HG03045 (cell line): Measurements from ENCODE around the gene CASP5.
"Not testable (repeated sequence)": the region's sequence is repeated elsewhere in the genome, so short reads cannot be mapped to it uniquely, and the experiment has no call there.

ENCODE experiments used
- ATAC-seq: cut with Tn5 transposase; IDR thresholded peaks from one replicate; pipeline ENCODE4 v1.9.1; 2021; ENCODE audit warnings: mild to moderate bottlenecking, moderate library complexity; ENCODE audit not compliant: unreplicated experiment

Gene CASP5

GRCh38 chr11:105023003-105023402 is at the start of gene CASP5:
CASP5 (minus strand) TSS chr11:105023168; CDS start chr11:105023136, 32 bp downstream.
- no peak for ATAC-seq

DNA sequence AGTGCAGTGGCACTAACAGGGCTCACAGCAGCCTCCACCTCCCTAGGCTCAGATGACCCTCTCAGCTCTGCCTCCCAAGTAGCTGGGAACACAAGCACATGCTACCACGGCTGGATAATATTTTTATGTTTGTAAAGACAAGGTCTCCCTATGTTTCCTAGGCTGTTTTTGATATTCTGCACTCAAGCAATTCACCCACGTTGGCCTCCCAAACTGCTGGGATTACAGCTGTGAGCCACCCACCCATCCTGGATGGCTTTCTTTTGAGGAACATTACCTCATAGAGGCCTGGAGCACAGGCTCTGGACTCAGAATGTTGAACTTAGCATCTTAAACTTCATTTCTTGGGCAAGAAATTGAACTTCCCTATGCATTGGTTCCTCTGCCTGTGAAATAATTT is 49.1 kb upstream of the CASP5 start:
- ATAC-seq = not testable (repeated sequence)

DNA sequence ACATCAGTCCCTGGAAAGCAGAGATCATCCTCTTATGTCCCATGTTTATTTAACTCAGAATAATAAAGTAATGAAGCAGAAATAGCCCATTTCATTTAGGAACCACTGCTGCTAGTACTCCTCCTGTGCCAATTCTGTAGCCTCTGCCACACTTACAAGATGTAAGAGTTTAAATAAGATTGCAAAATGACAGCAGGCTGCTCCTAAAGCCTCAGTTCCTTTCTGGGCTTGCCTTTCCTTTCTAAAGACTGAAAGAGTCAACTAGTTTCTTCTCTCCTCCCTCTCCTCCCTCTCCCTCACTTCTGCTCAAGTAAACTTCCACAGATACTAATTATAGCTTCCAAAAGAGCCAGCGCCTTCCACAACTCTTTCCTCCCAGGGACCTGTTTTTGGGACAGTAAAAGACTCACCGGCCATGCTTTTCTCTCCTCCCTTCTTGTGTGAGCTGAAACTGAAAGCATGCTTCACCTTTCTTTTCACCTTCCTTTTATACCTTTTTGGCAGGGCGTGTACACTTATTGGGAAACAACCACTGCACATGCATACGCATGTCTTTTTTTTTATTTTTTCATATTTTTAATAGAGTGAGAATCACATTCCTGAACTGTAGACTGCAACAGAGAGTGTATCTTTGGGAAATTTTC is 48.2 kb upstream of the CASP5 start:
- no peak for ATAC-seq

- no peak for ATAC-seq
Observed at GRCh38 chr11:105070306-105070705, 47.3 kb upstream of the CASP5 start.

- not testable (repeated sequence) for ATAC-seq
Observed at GRCh38 chr11:105069749-105070148, 46.8 kb upstream of the CASP5 start.

- not testable (repeated sequence) for ATAC-seq
Observed at GRCh38 chr11:105063245-105063941, 40.4 kb upstream of the CASP5 start.

- ATAC-seq = no peak
Observed at GRCh38 chr11:105057432-105057831, 34.5 kb upstream of the CASP5 start.

- no peak for ATAC-seq
Observed at GRCh38 chr11:105056446-105056845, 33.5 kb upstream of the CASP5 start.

DNA sequence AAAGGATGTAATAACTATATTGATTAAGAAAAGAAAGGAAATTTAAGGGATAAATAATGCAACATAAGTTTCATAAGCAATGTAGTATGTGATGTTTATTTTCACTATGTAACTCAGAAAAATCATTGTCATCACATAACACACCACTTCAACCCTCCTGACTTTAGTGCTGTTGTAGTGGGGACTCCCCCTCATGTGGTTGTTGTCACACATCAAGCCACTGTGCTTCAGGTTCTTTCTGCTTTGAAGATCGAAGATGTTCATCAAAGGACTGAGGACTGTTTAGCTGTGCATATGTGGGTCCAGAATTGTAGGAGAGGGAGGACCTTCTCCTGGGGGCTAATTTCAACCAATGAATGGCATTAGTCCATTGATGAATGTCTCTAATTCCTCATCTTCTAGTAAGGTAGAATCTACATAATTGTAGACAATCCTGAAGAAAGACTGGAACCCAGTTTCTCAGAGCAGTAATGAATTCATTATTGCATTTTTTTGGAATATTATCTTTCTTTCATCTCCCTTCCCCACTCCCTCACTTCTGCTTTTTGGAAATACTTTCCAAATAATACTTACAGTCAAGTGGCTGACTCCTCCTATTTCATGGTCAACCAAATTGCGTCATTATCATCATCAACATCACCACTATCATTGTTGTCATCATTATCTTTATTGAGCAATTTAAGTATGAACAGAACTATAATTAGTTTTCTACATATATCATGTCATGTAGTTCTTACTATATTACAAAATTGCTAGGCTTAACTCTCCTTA is 31.9 kb upstream of the CASP5 start:
- ATAC-seq = no peak

- no peak for ATAC-seq
Observed at GRCh38 chr11:105052487-105052886, 29.5 kb upstream of the CASP5 start.

DNA sequence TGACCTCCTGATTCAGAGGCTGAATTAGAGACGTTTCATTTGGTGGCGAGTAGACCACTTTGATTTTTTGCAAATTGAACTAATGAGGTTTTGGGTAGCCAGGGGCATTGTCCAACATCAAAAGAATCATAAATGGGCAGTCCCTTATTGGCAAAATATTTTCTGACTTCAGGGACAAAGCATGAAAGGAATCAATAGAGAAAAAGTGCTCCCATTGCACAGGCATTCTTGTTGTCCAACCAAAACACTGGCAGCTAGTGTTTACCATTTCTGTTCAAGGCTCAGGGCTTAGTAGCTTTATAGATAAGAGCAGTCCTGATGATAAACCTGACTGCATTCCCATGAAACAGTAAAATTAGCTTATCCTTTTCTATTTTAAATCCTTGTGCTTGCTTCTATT is 28.6 kb upstream of the CASP5 start:
- ATAC-seq = no peak

DNA sequence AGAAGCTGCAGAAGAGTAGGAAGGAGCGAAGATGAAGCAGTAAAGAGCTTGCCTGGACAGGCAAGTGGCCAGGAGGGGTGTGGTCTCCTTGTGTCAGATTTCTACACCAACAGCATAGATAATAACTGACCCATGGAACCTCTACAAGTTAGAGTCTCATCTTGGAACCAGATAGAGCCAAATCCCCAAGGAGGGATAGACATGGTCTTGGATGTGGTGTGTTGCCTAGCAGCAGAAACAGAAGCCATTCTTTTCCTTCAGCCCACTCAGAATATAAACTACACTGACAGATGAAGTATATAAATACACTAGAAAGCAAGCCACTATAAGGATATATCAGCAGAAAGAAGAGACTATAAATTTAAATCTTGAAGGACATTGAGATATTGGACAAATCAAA is 26.5 kb upstream of the CASP5 start:
- ATAC-seq = no peak

DNA sequence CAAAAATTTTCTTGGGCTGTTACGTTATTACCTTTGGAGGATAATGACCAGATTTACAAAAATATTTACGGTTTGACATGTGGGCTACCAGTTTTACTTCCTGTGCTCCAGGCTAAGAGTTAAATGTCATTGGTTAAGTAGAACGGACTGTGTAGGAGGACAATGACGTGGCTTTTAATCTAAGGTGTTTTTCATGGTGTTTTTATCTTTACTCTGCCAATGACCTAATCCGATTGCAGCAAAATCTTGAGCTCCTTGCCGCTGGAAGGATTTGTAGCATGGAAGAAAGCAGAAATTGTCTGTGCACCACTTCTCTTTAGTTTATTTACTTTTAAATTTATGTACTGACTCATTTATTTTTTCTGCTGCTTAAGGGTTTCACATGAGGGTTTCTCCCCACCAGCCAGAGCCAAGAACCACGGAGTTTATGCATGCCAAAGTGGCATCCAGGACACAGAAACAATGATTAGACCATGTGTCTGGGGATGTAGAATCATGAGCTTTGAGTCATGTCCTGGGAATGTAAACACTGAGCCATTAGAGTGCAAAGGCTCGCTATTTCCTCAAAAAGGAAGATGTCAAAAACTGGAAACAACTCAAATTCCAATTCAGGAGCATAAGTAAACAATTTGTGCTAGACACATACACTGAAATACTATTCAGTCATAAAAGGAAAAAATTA is 24.1 kb upstream of the CASP5 start:
- ATAC-seq = no peak

DNA sequence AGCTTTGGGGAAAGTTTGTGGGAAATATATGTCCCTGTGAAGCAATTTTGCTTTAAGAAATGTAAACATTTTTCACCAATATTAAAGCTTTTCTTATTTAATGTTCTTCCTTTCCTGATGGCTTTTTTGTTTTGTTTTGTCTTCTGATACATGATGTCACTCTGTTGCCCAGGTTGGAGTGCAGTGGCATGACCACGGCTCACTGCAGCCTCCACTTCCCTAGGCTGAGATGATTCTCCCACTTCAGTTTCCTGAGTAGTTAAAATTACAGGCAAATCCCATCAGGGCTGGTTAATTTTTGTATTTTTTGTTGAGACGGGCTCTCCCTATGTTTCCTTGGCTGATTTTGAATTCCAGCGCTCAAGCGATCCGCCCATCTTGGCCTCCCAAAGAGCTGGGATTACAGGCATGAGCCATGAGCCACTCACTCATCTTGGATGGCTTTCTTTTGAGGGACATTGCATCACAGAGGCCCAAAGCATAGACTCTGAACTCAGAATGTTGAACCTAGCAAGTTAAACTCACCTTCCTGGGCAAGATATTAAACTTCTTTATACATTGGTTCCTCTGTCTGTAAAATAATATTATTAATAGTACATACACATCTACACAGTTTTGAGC is 22.8 kb upstream of the CASP5 start:
- no peak for ATAC-seq

DNA sequence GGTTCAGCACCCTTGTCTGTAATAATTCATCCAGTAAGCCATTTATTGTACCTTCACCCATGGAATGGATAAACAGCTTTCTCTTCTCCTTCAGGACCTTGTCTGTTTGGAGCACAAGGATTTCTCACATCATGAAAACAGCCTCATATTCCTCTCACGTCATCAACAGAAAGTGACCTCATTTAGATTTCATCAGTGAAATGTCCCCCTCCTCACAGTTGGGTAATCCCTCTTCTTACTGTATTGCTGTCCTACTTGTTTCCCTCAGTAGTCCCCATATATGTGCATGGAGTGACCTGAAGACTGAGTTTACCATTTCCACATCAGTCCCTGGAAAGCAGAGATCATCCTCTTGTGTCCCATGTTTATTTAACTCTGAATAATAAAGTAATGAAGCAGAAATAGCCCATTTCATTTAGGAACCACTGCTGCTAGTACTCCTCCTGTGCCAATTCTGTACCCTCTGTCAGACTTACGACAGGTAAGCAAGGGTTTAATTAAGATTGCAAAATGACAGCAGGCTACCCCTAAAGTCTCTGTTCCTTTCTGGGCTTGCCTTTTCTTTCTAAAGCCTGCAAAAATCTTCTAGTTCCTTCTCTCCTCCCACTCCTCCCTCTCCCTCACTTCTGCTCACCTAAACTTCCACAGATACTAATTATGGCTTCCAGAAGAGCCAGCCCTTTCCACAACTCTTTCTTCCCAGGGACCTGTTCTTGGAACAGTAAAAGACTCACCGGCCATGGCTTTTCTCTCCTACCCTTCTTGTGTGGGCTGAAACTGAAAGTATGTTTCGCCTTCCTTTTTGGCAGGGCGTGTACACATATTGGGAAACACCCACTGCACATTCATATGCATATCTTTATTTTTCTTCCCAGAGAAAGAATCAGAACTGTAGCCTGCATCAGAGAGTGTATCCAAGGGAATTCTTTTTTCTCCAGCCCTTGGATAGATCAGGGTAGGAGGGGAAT is 21.9 kb upstream of the CASP5 start, which contains the start of gene CARD16:
CARD16 (minus strand) TSS at position 779 of the 968 bp plus-strand sequence; CDS start at position 741, 38 bp downstream.
- ATAC-seq = peak; percentile 99

- ATAC-seq = no peak
Observed at GRCh38 chr11:105042178-105042577, 19.2 kb upstream of the CASP5 start.

DNA sequence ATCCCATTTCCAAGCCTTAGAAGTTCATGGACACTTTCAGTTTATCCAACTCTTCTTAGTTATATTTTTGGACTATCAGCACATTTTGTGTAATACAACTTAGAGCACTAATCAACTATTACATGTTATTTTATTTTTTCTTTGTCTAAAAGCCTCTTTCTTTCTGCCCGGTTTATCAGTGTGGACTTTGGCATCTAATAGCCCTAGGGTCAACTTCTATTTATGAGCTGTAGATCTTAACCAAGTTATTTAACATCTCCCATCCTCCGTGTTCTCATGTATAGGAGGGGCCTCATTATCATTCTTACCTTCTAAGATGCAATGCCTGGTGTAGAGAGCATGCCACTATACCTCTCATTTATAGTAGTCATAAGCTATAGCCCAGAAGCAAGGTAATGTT is 17.7 kb upstream of the CASP5 start:
- no peak for ATAC-seq

DNA sequence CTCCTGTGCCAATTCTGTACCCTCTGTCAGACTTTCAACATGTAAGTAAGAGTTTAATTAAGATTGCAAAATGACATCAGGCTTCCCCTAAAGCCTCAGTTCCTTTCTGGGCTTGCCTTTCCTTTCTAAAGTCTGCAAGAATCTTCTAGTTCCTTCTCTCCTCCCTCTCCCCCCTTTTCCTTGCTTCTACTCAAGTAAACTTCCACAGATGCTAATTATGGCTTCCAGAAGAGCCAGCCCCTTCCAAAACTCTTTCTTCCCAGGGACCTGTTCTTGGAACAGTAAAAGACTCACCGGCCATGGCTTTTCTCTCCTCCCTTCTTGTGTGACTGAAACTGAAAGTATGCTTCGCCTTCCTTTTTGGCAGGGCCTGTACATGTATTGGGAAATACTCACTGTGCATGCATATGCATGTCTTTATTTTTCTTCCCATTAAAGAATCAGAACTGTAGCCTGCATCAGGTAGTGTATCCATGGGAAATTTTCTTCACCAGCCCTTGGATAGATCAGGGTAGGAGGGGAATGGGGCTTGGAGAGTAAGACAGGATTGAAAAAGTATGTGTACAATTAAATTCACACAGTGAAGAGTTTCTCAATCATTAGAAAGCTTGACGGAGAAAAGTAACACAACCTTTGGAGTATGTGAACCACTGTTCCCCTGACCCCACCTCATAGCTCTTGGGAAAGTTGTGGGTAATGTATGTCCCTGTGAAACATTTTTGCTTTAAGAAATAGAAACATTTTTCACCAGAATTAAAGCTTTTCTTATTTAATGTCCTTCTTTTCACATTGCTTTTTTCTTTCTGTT is 12.0 kb upstream of the CASP5 start, which contains the start of gene CASP1:
CASP1 (minus strand) TSS at position 332 of the 808 bp plus-strand sequence; CDS start at position 301, 31 bp downstream.
- peak; percentile 94 for ATAC-seq

GRCh38 chr11:105034388-105034787 is 11.4 kb upstream of the CASP5 start:
- peak; percentile 5 for ATAC-seq
